ENCODE results near the gene BRD9.
"Not testable (repeated sequence)": the region's sequence is repeated elsewhere in the genome, so short reads cannot be mapped to it uniquely, and the experiment has no call there.

BRD9 gene

DNA sequence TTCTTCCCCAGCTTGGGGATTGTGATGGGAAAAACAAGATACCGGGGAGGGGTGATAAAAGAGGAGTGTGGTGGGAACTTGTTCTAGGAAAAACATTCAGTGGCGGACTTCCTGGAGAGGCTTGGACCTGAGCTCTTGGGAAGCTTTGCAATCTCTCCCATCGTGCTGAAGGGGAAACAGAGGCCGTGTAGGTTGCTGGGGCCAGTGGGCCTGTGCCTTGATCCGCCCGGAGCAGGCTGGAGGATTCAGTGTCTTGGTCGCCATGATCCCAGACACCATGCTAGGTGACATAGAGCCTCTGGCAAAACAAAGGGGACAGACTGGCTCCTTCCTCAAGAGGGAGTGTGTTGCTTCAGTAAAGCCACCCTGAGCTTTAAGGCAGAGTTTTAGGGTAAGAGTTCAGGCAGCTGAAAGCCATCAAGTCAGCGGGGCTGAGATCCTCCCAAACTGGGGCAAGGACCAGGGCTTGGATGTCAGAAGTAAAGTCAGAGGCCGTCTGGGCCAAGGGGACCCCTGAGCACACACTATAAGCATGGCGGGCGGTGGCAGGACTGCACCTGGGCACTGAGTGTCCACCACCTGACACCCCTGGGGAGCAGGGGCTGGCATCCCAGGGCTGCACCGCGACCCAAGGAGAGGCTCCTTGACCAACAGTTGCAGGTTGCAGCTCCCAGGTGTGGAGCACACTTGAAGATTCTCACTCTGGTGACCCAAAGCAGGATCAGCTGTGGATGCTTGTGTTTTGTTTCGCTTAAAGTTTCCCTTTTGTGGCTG lies 44.7 kb upstream of the BRD9 start:
- no peak overlapping the region for H3K9ac ChIP-seq (ENCODE audit: low read length)
- H3K36me3 ChIP-seq (ENCODE audit: insufficient read depth, low read length): no peaks in the 10 kb centered on the region
- H3K4me3 ChIP-seq (ENCODE audit: low read depth, low read length, poor library complexity, severe bottlenecking): no peak overlapping the region
- peaks cover 7% of the 10 kb centered on the region; the same call in 1 of the 2 replicates for H3K27me3 ChIP-seq (ENCODE audit: insufficient read depth, low read length)
- no peak overlapping the region for H3K27ac ChIP-seq (ENCODE audit: low read depth, low read length, poor library complexity, severe bottlenecking)
- H3K9me2 ChIP-seq (ENCODE audit: low read depth, low read length): no peaks in the 10 kb centered on the region
- no peaks in the 10 kb centered on the region for H3F3A ChIP-seq (ENCODE audit: insufficient read depth, low read length)
- H3K4me1 ChIP-seq (ENCODE audit: insufficient read depth, low read length, severe bottlenecking): no peaks in the 10 kb centered on the region
- H3K79me2 ChIP-seq (ENCODE audit: insufficient read depth, low read length): no peaks in the 10 kb centered on the region
- H3K4me2 ChIP-seq (ENCODE audit: low read length): no peak overlapping the region
- H2AFZ ChIP-seq (ENCODE audit: low read length): no peak overlapping the region
- TF ChIP-seq EZH2 (IDR thresholded peaks at IDR 0.05; ENCODE audit: borderline replicate concordance, low read length): no peak
- TF ChIP-seq, protein P1, sequence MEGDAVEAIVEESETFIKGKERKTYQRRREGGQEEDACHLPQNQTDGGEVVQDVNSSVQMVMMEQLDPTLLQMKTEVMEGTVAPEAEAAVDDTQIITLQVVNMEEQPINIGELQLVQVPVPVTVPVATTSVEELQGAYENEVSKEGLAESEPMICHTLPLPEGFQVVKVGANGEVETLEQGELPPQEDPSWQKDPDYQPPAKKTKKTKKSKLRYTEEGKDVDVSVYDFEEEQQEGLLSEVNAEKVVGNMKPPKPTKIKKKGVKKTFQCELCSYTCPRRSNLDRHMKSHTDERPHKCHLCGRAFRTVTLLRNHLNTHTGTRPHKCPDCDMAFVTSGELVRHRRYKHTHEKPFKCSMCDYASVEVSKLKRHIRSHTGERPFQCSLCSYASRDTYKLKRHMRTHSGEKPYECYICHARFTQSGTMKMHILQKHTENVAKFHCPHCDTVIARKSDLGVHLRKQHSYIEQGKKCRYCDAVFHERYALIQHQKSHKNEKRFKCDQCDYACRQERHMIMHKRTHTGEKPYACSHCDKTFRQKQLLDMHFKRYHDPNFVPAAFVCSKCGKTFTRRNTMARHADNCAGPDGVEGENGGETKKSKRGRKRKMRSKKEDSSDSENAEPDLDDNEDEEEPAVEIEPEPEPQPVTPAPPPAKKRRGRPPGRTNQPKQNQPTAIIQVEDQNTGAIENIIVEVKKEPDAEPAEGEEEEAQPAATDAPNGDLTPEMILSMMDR (IDR thresholded peaks at IDR 0.05; ENCODE audit: low read length): no peak
- H4K20me1 ChIP-seq (ENCODE audit: insufficient read depth, low read length): no peaks in the 10 kb centered on the region
- H3K9me3 ChIP-seq (ENCODE audit: low read length): no peaks in the 10 kb centered on the region

DNA sequence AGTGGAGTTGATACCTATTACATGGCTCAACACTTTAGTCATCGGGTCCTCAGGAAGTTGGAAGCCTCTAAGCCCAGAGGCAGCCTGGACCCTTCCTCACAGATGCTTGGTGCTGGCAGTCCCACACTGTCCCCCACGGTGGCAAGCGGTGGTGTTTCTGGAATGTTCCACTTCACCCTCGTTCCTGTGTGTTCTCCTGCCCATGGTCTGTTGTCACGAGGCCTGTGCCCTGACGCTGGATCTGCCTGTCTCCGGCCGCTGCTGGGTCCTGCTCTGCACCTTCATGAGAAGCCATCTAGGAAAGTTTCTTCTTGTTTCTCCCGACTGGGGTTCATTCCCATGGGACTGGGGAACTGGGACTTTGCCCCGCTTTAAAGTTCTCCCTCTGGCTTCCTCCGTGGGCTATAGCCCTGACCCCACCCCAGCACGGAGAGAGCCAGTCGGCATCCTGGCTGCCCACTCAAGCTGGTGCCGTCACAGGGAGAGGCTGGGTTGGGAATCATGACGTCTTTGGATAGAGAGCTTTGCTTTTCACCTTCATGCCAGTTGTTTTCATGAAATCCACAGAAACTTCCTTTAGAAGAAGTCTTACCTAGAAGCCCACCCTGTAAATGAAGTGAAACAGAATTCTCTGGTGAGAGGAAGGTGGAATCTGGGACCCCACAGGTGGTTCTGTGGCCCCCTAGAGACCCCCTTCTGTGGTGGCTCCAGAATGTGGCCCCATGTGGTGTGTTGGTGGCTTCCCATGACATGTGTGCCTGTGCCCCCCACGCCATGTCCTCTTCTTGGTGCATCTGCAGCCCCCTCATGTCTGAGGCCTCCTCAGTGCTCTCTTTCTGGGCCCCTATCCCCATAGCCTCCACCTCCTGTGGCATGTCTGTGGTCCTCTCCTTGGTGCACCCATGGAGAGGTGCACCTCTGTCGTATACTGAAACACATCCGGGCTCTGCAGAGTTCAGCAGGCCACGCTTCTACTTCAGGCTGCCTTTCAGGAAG lies 43.8 kb upstream of the BRD9 start:
- H3K27me3 ChIP-seq (ENCODE audit: insufficient read depth, low read length): peaks cover 7% of the 10 kb centered on the region; the same call in 1 of the 2 replicates
- H3K9ac ChIP-seq (ENCODE audit: low read length): no peak overlapping the region

DNA sequence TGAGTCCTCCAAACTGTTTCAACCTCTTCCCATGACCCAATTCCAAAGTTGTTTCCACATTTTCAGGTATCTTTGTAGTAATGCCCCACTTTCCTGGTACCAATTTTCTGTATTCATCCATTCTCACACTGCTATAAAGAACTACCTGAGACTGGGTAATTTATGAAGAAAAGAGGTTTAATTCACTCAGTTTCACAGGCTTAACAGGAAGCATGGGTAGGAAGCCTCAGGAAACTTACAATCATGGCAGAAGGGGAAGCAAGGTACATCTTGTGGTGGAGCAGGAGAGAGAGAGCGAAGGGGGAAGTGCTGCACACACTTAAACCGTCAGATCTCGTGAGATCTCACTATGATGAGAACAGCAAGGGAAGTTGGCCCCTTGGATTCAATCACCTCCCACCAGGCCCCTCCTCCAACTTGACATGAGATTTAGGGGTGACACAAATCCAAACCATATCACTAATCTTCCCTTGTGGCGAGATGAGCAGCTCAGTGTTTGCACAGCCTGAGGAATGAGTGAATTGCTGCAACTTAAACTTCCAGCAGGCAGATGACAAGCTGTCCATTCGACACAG lies 43.0 kb upstream of the BRD9 start:
- H3K27me3 ChIP-seq (ENCODE audit: insufficient read depth, low read length): peaks cover 7% of the 10 kb centered on the region; the same call in 1 of the 2 replicates
- no peak overlapping the region for H3K4me2 ChIP-seq (ENCODE audit: low read length)
- H3K9me3 ChIP-seq (ENCODE audit: low read length): no peaks in the 10 kb centered on the region
- H4K20me1 ChIP-seq (ENCODE audit: insufficient read depth, low read length): no peaks in the 10 kb centered on the region
- TF ChIP-seq, protein P1 (IDR thresholded peaks at IDR 0.05; ENCODE audit: low read length): no peak
- TF ChIP-seq EZH2 (IDR thresholded peaks at IDR 0.05; ENCODE audit: borderline replicate concordance, low read length): no peak
- no peaks in the 10 kb centered on the region for H3F3A ChIP-seq (ENCODE audit: insufficient read depth, low read length)
- no peaks in the 10 kb centered on the region for H3K9me2 ChIP-seq (ENCODE audit: low read depth, low read length)
- H3K27ac ChIP-seq (ENCODE audit: low read depth, low read length, poor library complexity, severe bottlenecking): no peak overlapping the region
- H3K36me3 ChIP-seq (ENCODE audit: insufficient read depth, low read length): no peaks in the 10 kb centered on the region
- no peak overlapping the region for H2AFZ ChIP-seq (ENCODE audit: low read length)
- H3K4me3 ChIP-seq (ENCODE audit: low read depth, low read length, poor library complexity, severe bottlenecking): no peak overlapping the region
- H3K79me2 ChIP-seq (ENCODE audit: insufficient read depth, low read length): no peaks in the 10 kb centered on the region
- H3K9ac ChIP-seq (ENCODE audit: low read length): no peak overlapping the region
- no peaks in the 10 kb centered on the region for H3K4me1 ChIP-seq (ENCODE audit: insufficient read depth, low read length, severe bottlenecking)

More for the DNA sequence above, 43.8 kb upstream of the BRD9 start:
- Histone ChIP-seq H3K79me2 (ENCODE audit: insufficient read depth, low read length) (no peaks in the 10 kb centered on the region), H2AFZ (ENCODE audit: low read length) (no peak overlapping the region), H4K20me1 (ENCODE audit: insufficient read depth, low read length) (no peaks in the 10 kb centered on the region), H3K4me1 (ENCODE audit: insufficient read depth, low read length, severe bottlenecking) (no peaks in the 10 kb centered on the region), H3K9me3 (ENCODE audit: low read length) (no peaks in the 10 kb centered on the region), H3K9me2 (ENCODE audit: low read depth, low read length) (no peaks in the 10 kb centered on the region), H3K4me3 (ENCODE audit: low read depth, low read length, poor library complexity, severe bottlenecking) (no peak overlapping the region), H3K36me3 (ENCODE audit: insufficient read depth, low read length) (no peaks in the 10 kb centered on the region), H3K27ac (ENCODE audit: low read depth, low read length, poor library complexity, severe bottlenecking) (no peak overlapping the region), H3K4me2 (ENCODE audit: low read length) (no peak overlapping the region), H3F3A (ENCODE audit: insufficient read depth, low read length) (no peaks in the 10 kb centered on the region)
- TF ChIP-seq, protein P1 (IDR thresholded peaks at IDR 0.05; ENCODE audit: low read length): no peak
- TF ChIP-seq EZH2 (IDR thresholded peaks at IDR 0.05; ENCODE audit: borderline replicate concordance, low read length): no peak

DNA sequence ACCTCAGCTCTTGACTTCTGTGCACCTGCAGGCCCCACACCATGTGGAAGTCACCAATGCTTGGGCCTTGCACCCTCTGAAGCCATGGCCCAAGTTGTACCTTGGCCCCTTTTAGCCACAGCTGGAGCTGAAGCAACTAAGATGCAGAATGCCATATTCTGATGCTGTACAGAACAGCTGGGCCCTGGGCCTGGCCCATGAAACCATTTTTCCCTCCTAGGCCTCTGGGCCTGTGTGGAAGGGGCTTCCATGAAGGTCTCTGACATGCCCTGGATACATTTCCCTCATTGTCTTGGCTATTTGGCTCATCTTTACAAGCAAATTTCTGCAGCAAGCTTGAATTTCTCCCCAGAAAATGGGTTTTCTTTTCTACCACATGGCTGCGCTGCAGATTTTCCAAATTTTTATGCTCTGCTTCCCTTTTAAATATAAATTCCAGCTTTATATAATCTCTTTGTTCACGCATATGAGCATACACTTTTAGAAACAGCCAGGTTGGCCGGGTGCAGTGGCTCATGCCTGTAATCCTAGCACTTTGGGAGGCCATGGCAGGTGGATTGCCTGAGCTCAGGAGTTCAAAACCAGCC lies 41.9 kb upstream of the BRD9 start:
- not testable (repeated sequence) for H3K79me2 ChIP-seq (ENCODE audit: insufficient read depth, low read length); H2AFZ ChIP-seq (ENCODE audit: low read length); H3K27me3 ChIP-seq (ENCODE audit: insufficient read depth, low read length); H3K36me3 ChIP-seq (ENCODE audit: insufficient read depth, low read length); H3F3A ChIP-seq (ENCODE audit: insufficient read depth, low read length); H3K9me2 ChIP-seq (ENCODE audit: low read depth, low read length); H3K4me3 ChIP-seq (ENCODE audit: low read depth, low read length, poor library complexity, severe bottlenecking); H3K9me3 ChIP-seq (ENCODE audit: low read length); H3K4me2 ChIP-seq (ENCODE audit: low read length); H3K27ac ChIP-seq (ENCODE audit: low read depth, low read length, poor library complexity, severe bottlenecking); H4K20me1 ChIP-seq (ENCODE audit: insufficient read depth, low read length); H3K9ac ChIP-seq (ENCODE audit: low read length); H3K4me1 ChIP-seq (ENCODE audit: insufficient read depth, low read length, severe bottlenecking)
